ENCODE results near the gene CBLB. TPM values are rescaled to one million over a fixed set of nuclear protein-coding genes. Genes with fewer than 3 reads are reported as not detected.

The CBLB gene
- total RNA-seq, 2 donors from 2014 or later, result 20.2 to 34.5 TPM

GRCh38 chr3:105774444-105775180 is 94.2 kb downstream of the CBLB start:
- Histone ChIP-seq H3K27me3 (no peaks in the 10 kb centered on the region), H3K36me3 (no peaks in the 10 kb centered on the region), H3K4me1 (no peaks in the 10 kb centered on the region), H3K27ac (no peak overlapping the region), H3K4me3 (no peak overlapping the region), H3K9ac (ENCODE audit: low read depth in 2 of 2, low read length in 2 of 2) (no peak overlapping the region), H3K9me3 (no peaks in the 10 kb centered on the region)
- DNase-seq, result no peak
- TF ChIP-seq CTCF (IDR thresholded peaks at IDR 0.05), result no peak
- intact Hi-C loops (cut with DNase I), result no loop called here

GRCh38 chr3:105773291-105773690 is 95.5 kb downstream of the CBLB start:
- Histone ChIP-seq H3K27me3 (no peaks in the 10 kb centered on the region), H3K9me3 (no peaks in the 10 kb centered on the region), H3K36me3 (no peaks in the 10 kb centered on the region), H3K4me3 (no peak overlapping the region), H3K9ac (ENCODE audit: low read depth in 2 of 2, low read length in 2 of 2) (no peak overlapping the region), H3K4me1 (no peaks in the 10 kb centered on the region), H3K27ac (no peak overlapping the region)
- DNase-seq, result no peak
- TF ChIP-seq CTCF (IDR thresholded peaks at IDR 0.05), result no peak
- intact Hi-C loops (cut with DNase I), result no loop called here

- intact Hi-C loops (cut with DNase I), result no loop called here
- no peak overlapping the region for H3K9ac ChIP-seq (ENCODE audit: low read depth in 2 of 2, low read length in 2 of 2)
Observed at GRCh38 chr3:105772635-105773034, 96.2 kb downstream of the CBLB start.

GRCh38 chr3:105771392-105771791 is 97.4 kb downstream of the CBLB start:
- intact Hi-C loops (cut with DNase I), result no loop called here
- no peak overlapping the region for H3K4me3 ChIP-seq
- TF ChIP-seq CTCF (IDR thresholded peaks at IDR 0.05), result no peak
- no peaks in the 10 kb centered on the region for H3K4me1 ChIP-seq
- H3K27ac ChIP-seq, result no peak overlapping the region
- DNase-seq, result no peak
- H3K9me3 ChIP-seq, result no peaks in the 10 kb centered on the region
- no peaks in the 10 kb centered on the region for H3K36me3 ChIP-seq
- H3K27me3 ChIP-seq, result no peaks in the 10 kb centered on the region
- H3K9ac ChIP-seq (ENCODE audit: low read depth in 2 of 2, low read length in 2 of 2), result no peak overlapping the region

More at GRCh38 chr3:105772635-105773034, 96.2 kb downstream of the CBLB start:
- no peak overlapping the region for H3K27ac ChIP-seq
- no peaks in the 10 kb centered on the region for H3K4me1 ChIP-seq
- no peak overlapping the region for H3K4me3 ChIP-seq
- H3K9me3 ChIP-seq, result no peaks in the 10 kb centered on the region
- no peak for DNase-seq
- no peaks in the 10 kb centered on the region for H3K27me3 ChIP-seq
- H3K36me3 ChIP-seq, result no peaks in the 10 kb centered on the region
- TF ChIP-seq CTCF (IDR thresholded peaks at IDR 0.05), result no peak

GRCh38 chr3:105770410-105770809 is 98.4 kb downstream of the CBLB start:
- Histone ChIP-seq H3K36me3 (no peaks in the 10 kb centered on the region), H3K9ac (ENCODE audit: low read depth in 2 of 2, low read length in 2 of 2) (no peak overlapping the region), H3K4me3 (no peak overlapping the region), H3K4me1 (no peaks in the 10 kb centered on the region), H3K9me3 (no peaks in the 10 kb centered on the region), H3K27ac (no peak overlapping the region), H3K27me3 (no peaks in the 10 kb centered on the region)
- no peak for DNase-seq
- TF ChIP-seq CTCF (IDR thresholded peaks at IDR 0.05), result no peak
- intact Hi-C loops (cut with DNase I), result no loop called here

All from colonic mucosa (tissue), 4 donors.